Measurements from ENCODE around the gene LITAF. TPM values are rescaled to one million over a fixed set of nuclear protein-coding genes. Genes with fewer than 3 reads are reported as not detected.

The LITAF gene
- total and polyA plus RNA-seq, 2 of the 4 experiments (the other 2 are of a cell fraction), result 113 to 206 TPM

- Histone ChIP-seq H3K27ac (ENCODE audit: insufficient read depth, low read length) (no peak overlapping the region), H2BK15ac (ENCODE audit: low read depth, low read length) (peak overlapping the region; percentile 88; the same call in 1 of the 3 replicates), H3K79me1 (ENCODE audit: low read depth in 1 of 2, low read length in 2 of 2) (no peaks in the 10 kb centered on the region), H2BK5ac (ENCODE audit: low read depth, low read length, poor library complexity, severe bottlenecking) (no peak overlapping the region), H3K23ac (ENCODE audit: low read depth, low read length) (no peak overlapping the region), H3K36me3 (ENCODE audit: control insufficient read depth, insufficient read depth, low read length) (no peaks in the 10 kb centered on the region), H4K5ac (ENCODE audit: low read depth, low read length) (peak overlapping the region; percentile 85), H3K18ac (ENCODE audit: low read depth, low read length) (peak overlapping the region; percentile 83), H2AK9ac (replicated peaks; ENCODE audit: low read depth, low read length, poor library complexity) (peak overlapping the region; percentile 52), H3K4me2 (ENCODE audit: low read depth, low read length) (peak overlapping the region; percentile 32; the same call in 1 of the 2 replicates), H2BK120ac (ENCODE audit: low read depth, low read length) (peak overlapping the region; percentile 39), H3K14ac (replicated peaks; ENCODE audit: low read depth, low read length) (no peak overlapping the region; the same call in 1 of the 2 replicates), H3K9me3 (ENCODE audit: control insufficient read depth, insufficient read depth, low read length) (no peaks in the 10 kb centered on the region), H3K4me3 (ENCODE audit: insufficient read depth, low read depth, low read length) (no peak overlapping the region), H3K4me1 (ENCODE audit: control insufficient read depth, insufficient read depth, low read length) (peaks cover 25% of the 10 kb centered on the region), H3K4ac (ENCODE audit: low read depth, low read length) (peak overlapping the region; percentile 75), H3K27me3 (ENCODE audit: control insufficient read depth, insufficient read depth, low read length) (no peaks in the 10 kb centered on the region), H4K20me1 (ENCODE audit: insufficient read depth, low read length) (no peaks in the 10 kb centered on the region), H2AK5ac (ENCODE audit: low read depth, low read length) (peak overlapping the region; percentile 90), H2AFZ (replicated peaks; ENCODE audit: low read length, poor library complexity) (peak overlapping the region; percentile 77), H3K9me1 (ENCODE audit: insufficient read depth, low read length) (peaks cover 12% of the 10 kb centered on the region), H4K8ac (ENCODE audit: low read depth in 2 of 2, low read length in 2 of 2) (peak overlapping the region; percentile 45 to 70; a peak in 2 of 4 replicates), H4K91ac (ENCODE audit: insufficient read depth, low read depth, low read length) (peak overlapping the region; percentile 63), H2BK20ac (ENCODE audit: low read depth, low read length) (peak overlapping the region; percentile 77), H3K9ac (ENCODE audit: low read depth, low read length) (no peak overlapping the region), H3K56ac (ENCODE audit: extremely low read depth, insufficient read depth, low read length) (no peak overlapping the region)
- dilution Hi-C loops (cut with HindIII; ENCODE audit: low sequenced_read_pairs, unreplicated experiment) (no loop called here), in situ Hi-C loops (cut with MboI; ENCODE audit: low sequenced_read_pairs) (no loop called here), intact Hi-C loops (cut with micrococcal nuclease) (loop anchor here (5.0 kb wide), 1 partner anchor 46 kb away; no protein-coding TSS in a partner anchor)
- POLR2A ChIA-PET (ENCODE audit: unreplicated experiment), result no interaction called here
- CTCF ChIA-PET, result interaction anchor here (1.5 kb wide), 1 partner anchor 14 kb away, joined by 4 read pairs; no protein-coding TSS in a partner anchor
- ATAC-seq (ENCODE audit: low read depth) (no peak), DNase-seq (no peak)
- 80% methylated on average over 1 of the region's 4 CpGs; no CpG with 5 or more reads in 1 of the 2 experiments for WGBS, 2 experiments (ENCODE audit: extremely low coverage in 2 of 2, insufficient read length in 1 of 2)
- no TSS peak for BruUV-seq (replicated peaks)
- TF ChIP-seq RCOR1 (IDR thresholded peaks at IDR 0.05; ENCODE audit: insufficient replicate concordance, low read length), result no peak
- TF ChIP-seq SMC3 (IDR thresholded peaks at IDR 0.05; ENCODE audit: low read depth, low read length), result no peak
- no peak for TF ChIP-seq FOS (IDR thresholded peaks at IDR 0.05; ENCODE audit: low read depth, low read length)
- TF ChIP-seq NFE2L2 (IDR thresholded peaks at IDR 0.05; ENCODE audit: low read depth, low read length), result no peak
- no peak for TF ChIP-seq MAFK (IDR thresholded peaks at IDR 0.05; ENCODE audit: low read depth, low read length)
- no peak for TF ChIP-seq MXI1 (IDR thresholded peaks at IDR 0.05; ENCODE audit: borderline replicate concordance, low read depth, low read length)
- no peak for TF ChIP-seq MAZ (IDR thresholded peaks at IDR 0.05; ENCODE audit: borderline replicate concordance, low read depth, low read length)
- TF ChIP-seq CEBPB (IDR thresholded peaks at IDR 0.05; ENCODE audit: low read depth, low read length), result no peak
- no peak for TF ChIP-seq CTCF (conservative IDR thresholded peaks at IDR 0.05; ENCODE audit: low read depth, low read length)
- no peak for TF ChIP-seq RAD21 (IDR thresholded peaks at IDR 0.05; ENCODE audit: low read length)
- TF ChIP-seq RFX5 (IDR thresholded peaks at IDR 0.05; ENCODE audit: low read depth, low read length), result no peak
- no peak for TF ChIP-seq USF2 (IDR thresholded peaks at IDR 0.05; ENCODE audit: low read depth, low read length)
- no peak for TF ChIP-seq CHD1 (IDR thresholded peaks at IDR 0.05; ENCODE audit: low read depth, low read length)
- TF ChIP-seq, protein P1, sequence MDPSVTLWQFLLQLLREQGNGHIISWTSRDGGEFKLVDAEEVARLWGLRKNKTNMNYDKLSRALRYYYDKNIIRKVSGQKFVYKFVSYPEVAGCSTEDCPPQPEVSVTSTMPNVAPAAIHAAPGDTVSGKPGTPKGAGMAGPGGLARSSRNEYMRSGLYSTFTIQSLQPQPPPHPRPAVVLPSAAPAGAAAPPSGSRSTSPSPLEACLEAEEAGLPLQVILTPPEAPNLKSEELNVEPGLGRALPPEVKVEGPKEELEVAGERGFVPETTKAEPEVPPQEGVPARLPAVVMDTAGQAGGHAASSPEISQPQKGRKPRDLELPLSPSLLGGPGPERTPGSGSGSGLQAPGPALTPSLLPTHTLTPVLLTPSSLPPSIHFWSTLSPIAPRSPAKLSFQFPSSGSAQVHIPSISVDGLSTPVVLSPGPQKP (IDR thresholded peaks at IDR 0.05; ENCODE audit: borderline replicate concordance, low read depth, low read length), result no peak
- TF ChIP-seq POLR2A (IDR thresholded peaks at IDR 0.05; ENCODE audit: low read depth, low read length), result no peak
Measured at GRCh38 chr16:11596572-11597226, 10.0 kb upstream of the LITAF start.
